Left lung (tissue), 10 donors: ENCODE measurements around the gene RAB26. TPM values are rescaled to one million over a fixed set of nuclear protein-coding genes. Genes with fewer than 3 reads are reported as not detected.

Source experiments
- ATAC-seq: fragments of 200-7000 bp; cut with Tn5 transposase; one replicate; pipeline ENCODE4 v1.9.1; 2020; ENCODE audit warnings: moderate library complexity
- DNase-seq, 4 donors: peaks; one replicate each; pipeline ENCODE4 v3.0.0-alpha.2; 2013 to 2020
- H3K27ac ChIP-seq, 2 donors: fragments of 200-600 bp; sonication (generic) in 1 of 2; one replicate each; pipeline versions ENCODE4 v1.5.0 to v1.8.0; 2020 to 2021
- H3K27me3 ChIP-seq, 2 donors: fragments of 200-600 bp; sonication (generic) in 1 of 2; one replicate each; pipeline versions ENCODE4 v1.5.0 to v1.8.0; 2020 to 2021
- H3K36me3 ChIP-seq, 2 donors: fragments of 200-600 bp; sonication (generic) in 1 of 2; one replicate each; pipeline versions ENCODE4 v1.5.0 to v1.8.0; 2020 to 2021
- H3K4me1 ChIP-seq, 2 donors: fragments of 200-600 bp; one replicate each; pipeline ENCODE4 v1.8.0; 2021
- H3K4me3 ChIP-seq, 2 donors: fragments of 200-600 bp; sonication (generic) in 1 of 2; one replicate each; pipeline versions ENCODE4 v1.5.0 to v1.8.0; 2020 to 2021; ENCODE audit warnings: mild to moderate bottlenecking in 1 of 2
- H3K9me3 ChIP-seq, 2 donors: fragments of 200-600 bp; sonication (generic) in 1 of 2; one replicate each; pipeline versions ENCODE4 v1.5.0 to v1.8.0; 2020 to 2021
- intact Hi-C, 2 donors: fragments of 100-400 bp; cut with DNase I; formaldehyde crosslinking; loops; one replicate each; pipeline versions ENCODE4 v1.11.2 to v1.14.2; 2022
- polyA plus RNA-seq, 6 donors: library from polyadenylated mRNA; unstranded; fragments of 120-200 nt; gene quantifications; one replicate each; pipeline ENCODE4 v1.2.1, GENCODE V29; 2013; ENCODE audit not compliant: insufficient read length in 6 of 6
- total RNA-seq, 2 donors: library from RNA; stranded (reverse); fragmentation: NEBNext Ultra II Directional; extraction: Animal tissue kit (Norgen Biotek cat#: 25700); gene quantifications; one replicate each; pipeline ENCODE4 v1.2.1, GENCODE V29; 2021
- TF ChIP-seq, protein P1 (sequence below), 2 donors: fragments of 200-600 bp; sonication (generic) in 1 of 2; IDR thresholded peaks; one replicate each; pipeline versions ENCODE4 v1.5.0 to v1.8.0; 2021; ENCODE audit warnings: antibody characterized with exemption in 2 of 2
- donor health status: DM: no; HTN: yes; CAD: no.
- donor health status: DM: no; HTN: no; CAD: no.

The RAB26 gene
- total and polyA plus RNA-seq, 8 donors, result 0.73 to 1.9 (median 1.4) TPM

DNA sequence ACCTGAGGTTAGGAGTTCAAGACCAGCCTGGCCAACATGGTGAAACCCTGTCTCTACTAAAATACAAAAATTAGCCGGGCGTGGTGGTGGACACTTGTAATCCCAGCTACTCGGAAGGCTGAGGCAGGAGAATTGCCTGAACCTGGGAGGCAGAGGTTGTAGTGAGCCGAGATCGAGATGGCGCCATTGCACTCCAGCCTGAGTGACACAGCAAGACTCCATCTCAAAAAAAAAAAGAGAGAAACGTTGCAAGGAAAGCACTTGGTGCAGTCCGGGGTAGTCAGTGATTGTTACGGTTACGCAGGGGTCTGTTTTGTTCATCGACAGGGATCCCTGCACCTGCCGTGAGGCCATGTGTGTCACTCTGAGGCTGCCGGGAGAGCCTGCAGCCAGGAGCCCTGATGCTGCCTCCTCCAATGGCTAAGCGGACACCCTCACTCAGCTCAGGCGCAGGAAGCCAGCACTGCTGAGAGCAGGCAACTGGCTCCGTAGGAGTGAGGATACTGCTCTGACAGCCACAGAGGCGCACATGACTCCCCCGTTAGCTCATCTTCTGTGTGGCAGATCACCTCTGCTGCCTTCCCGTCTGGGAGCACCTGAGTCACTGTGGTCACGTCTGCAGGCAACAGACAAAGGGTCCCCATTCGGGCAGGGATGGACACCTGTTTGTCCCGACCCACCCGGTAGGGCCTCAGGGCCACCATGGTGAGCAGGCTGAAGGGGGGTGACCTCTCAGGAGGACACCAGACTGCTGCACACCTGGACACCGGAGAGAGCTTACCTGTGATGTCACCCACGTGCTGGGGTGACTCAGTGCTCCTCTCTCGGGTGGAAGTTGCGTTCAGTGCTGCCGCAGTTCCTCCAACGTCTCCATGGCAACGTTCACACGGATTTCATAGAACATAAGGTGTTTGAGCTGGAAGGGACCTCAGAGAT lies 5.2 kb upstream of the RAB26 start:
- DNase-seq, result no peak
- no peaks in the 10 kb centered on the region for H3K9me3 ChIP-seq
- H3K27me3 ChIP-seq, result peaks cover 0 to 6% of the 10 kb centered on the region in 2 donors
- H3K4me1 ChIP-seq, result peaks cover 6 to 15% of the 10 kb centered on the region in 2 donors
- no peak for ATAC-seq
- no peak overlapping the region for H3K4me3 ChIP-seq
- intact Hi-C loops, result no loop called here
- TF ChIP-seq, protein P1, sequence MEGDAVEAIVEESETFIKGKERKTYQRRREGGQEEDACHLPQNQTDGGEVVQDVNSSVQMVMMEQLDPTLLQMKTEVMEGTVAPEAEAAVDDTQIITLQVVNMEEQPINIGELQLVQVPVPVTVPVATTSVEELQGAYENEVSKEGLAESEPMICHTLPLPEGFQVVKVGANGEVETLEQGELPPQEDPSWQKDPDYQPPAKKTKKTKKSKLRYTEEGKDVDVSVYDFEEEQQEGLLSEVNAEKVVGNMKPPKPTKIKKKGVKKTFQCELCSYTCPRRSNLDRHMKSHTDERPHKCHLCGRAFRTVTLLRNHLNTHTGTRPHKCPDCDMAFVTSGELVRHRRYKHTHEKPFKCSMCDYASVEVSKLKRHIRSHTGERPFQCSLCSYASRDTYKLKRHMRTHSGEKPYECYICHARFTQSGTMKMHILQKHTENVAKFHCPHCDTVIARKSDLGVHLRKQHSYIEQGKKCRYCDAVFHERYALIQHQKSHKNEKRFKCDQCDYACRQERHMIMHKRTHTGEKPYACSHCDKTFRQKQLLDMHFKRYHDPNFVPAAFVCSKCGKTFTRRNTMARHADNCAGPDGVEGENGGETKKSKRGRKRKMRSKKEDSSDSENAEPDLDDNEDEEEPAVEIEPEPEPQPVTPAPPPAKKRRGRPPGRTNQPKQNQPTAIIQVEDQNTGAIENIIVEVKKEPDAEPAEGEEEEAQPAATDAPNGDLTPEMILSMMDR (IDR thresholded peaks at IDR 0.05), result no peak
- no peaks in the 10 kb centered on the region for H3K36me3 ChIP-seq
- H3K27ac ChIP-seq, result no peak overlapping the region

- no peak overlapping the region for H3K27ac ChIP-seq
- no peak overlapping the region for H3K4me3 ChIP-seq
- no peaks in the 10 kb centered on the region for H3K9me3 ChIP-seq
- intact Hi-C loops, result no loop called here
- H3K4me1 ChIP-seq, result peaks cover 10 to 21% of the 10 kb centered on the region in 2 donors
- TF ChIP-seq, protein P1 (IDR thresholded peaks at IDR 0.05), result no peak
- peaks cover 0 to 14% of the 10 kb centered on the region in 2 donors for H3K27me3 ChIP-seq
- peak in 1 of 4 donors; percentile 69 for DNase-seq
- no peaks in the 10 kb centered on the region for H3K36me3 ChIP-seq
- no peak for ATAC-seq
These were observed 4.4 kb upstream of the RAB26 start for GRCh38 chr16:2143878-2144485.

DNA sequence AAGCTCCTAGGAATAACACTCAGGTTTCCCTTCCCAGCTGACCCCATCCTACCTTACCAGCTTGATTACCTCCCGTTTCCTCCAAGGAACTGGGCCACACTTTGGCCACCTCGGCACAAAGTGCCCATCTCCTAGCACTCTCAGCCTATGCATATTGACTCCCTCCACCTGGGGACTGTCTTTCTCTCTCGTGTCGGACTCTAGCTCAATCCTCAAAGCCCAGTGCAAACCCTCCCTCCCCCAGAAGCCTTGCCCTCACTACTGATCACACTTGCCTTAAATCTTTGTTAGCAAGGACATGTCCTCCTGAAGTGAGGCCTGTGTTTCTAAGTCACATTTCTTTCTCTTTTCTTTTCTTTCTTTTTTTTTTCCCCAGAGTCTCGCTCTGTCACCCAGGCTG lies 2.6 kb upstream of the RAB26 start:
- no peak overlapping the region for H3K27ac ChIP-seq
- H3K36me3 ChIP-seq, result no peaks in the 10 kb centered on the region
- H3K4me3 ChIP-seq, result no peak overlapping the region
- H3K9me3 ChIP-seq, result no peaks in the 10 kb centered on the region
- peaks cover 14 to 26% of the 10 kb centered on the region in 2 donors for H3K4me1 ChIP-seq
- H3K27me3 ChIP-seq, result peaks cover 0 to 26% of the 10 kb centered on the region in 2 donors
- ATAC-seq (no peak), DNase-seq (no peak)
- intact Hi-C loops, result no loop called here
- TF ChIP-seq, protein P1 (IDR thresholded peaks at IDR 0.05), result no peak

DNA sequence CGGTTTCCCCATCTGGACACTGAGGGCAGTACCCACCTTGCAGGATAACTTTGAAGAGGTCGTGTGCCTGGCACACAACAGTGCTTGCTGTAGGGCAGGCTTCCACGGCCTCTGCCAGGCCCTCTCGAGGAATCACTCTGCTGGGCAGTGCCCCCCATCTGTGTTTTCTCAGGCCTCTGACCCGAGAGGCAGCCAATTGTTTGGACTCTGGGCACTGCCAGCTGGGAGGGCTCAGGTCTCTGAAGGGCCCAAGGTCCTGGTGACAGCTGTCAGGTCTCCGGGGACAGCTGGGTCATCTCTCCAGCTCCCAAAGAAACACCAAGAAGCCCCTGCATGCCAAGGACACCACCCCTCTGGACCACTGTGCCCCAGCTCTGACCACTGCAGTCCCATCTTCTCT lies 1.0 kb upstream of the RAB26 start:
- Histone ChIP-seq H3K27ac (peak overlapping the region in 1 of 2 donors; percentile 24), H3K36me3 (peaks cover 0 to 14% of the 10 kb centered on the region in 2 donors), H3K4me1 (peaks cover 28 to 41% of the 10 kb centered on the region in 2 donors), H3K9me3 (no peaks in the 10 kb centered on the region), H3K27me3 (peaks cover 0 to 26% of the 10 kb centered on the region in 2 donors), H3K4me3 (no peak overlapping the region)
- TF ChIP-seq, protein P1 (IDR thresholded peaks at IDR 0.05), result no peak
- ATAC-seq (no peak), DNase-seq (no peak)
- intact Hi-C loops, result no loop called here
